ENCODE measurements around the gene SDHD. TPM values are rescaled to one million over a fixed set of nuclear protein-coding genes. Genes with fewer than 3 reads are reported as not detected.

The SDHD gene
- polyA plus RNA-seq, 2 of the 4 experiments (the other 2 are of a cell fraction): 86.3 to 91.5 TPM

- POLR2A ChIA-PET: no interaction called here
- CTCF ChIA-PET: interaction anchor here (0.6 to 6.5 kb wide), 38 partner anchors 9 to 945 kb away, joined by 3 to 50 read pairs (median 4); partner anchors contain the start of gene BCO2
- TF ChIP-seq CTCF (IDR thresholded peaks at IDR 0.05): peak; percentile 63
- peak; percentile 68 for TF ChIP-seq SMC3 (IDR thresholded peaks at IDR 0.05)
- peak; percentile 69 to 78 for TF ChIP-seq RAD21 (conservative IDR thresholded peaks at IDR 0.05 in 1 of 2, IDR thresholded peaks at IDR 0.05 in 1 of 2)
- no peak for TF ChIP-seq MAX (IDR thresholded peaks at IDR 0.05)
- Histone ChIP-seq H3K4me2 (peak overlapping the region; percentile 60), H3K9me3 (no peaks in the 10 kb centered on the region), H3K4me3 (no peak overlapping the region), H3K4me1 (0 out of 3 replicates have a peak, but pooled peaks cover 3% of the 10 kb centered on the region), H3K27ac (peak overlapping the region; percentile 52 to 60; a peak in 3 of 6 replicates)
- no peak for FAIRE-seq
- 50% methylated on average over 5 of the region's 6 CpGs for WGBS (ENCODE audit: missing lambda C conversion rate)
- DNase-seq (ENCODE audit: low read depth in 1 of 2, low spot score in 1 of 2): peak; percentile 31 to 64
- ATAC-seq: peak; percentile 66 to 80; a peak in 4 of 6 replicates
Measured at GRCh38 chr11:112113539-112114457, 27.1 kb downstream of the SDHD start.

GRCh38 chr11:112114460-112114859 lies 27.8 kb downstream of the SDHD start:
- FAIRE-seq (no peak), ATAC-seq (no peak), DNase-seq (ENCODE audit: low read depth in 1 of 2, low spot score in 1 of 2) (no peak)
- ChIA-PET CTCF (interaction anchor here (0.9 to 6.5 kb wide), 22 partner anchors 9 to 183 kb away, joined by 3 to 50 read pairs (median 5); partner anchors contain the start of gene BCO2), POLR2A (no interaction called here)
- 77% methylated on average over 2 of the region's 2 CpGs for WGBS (ENCODE audit: missing lambda C conversion rate)
- no peak overlapping the region for H3K4me2 ChIP-seq
- H3K4me1 ChIP-seq: 0 out of 3 replicates have a peak, but pooled peaks cover 3% of the 10 kb centered on the region
- TF ChIP-seq RFX5 (IDR thresholded peaks at IDR 0.05) (no peak), FOXS1 (CRISPR knock-in tag; IDR thresholded peaks at IDR 0.05) (no peak), HES2 (IDR thresholded peaks at IDR 0.05) (no peak), ZSCAN20 (CRISPR knock-in tag; IDR thresholded peaks at IDR 0.05) (no peak), ZFP36 (IDR thresholded peaks at IDR 0.05; ENCODE audit: borderline replicate concordance, partially characterized antibody) (no peak), JUNB (IDR thresholded peaks at IDR 0.05) (no peak), HEYL (CRISPR knock-in tag; IDR thresholded peaks at IDR 0.05) (no peak)
- H3K27ac ChIP-seq: no peak overlapping the region; a peak in 1 of 6 replicates
- no peaks in the 10 kb centered on the region for H3K9me3 ChIP-seq
- no peak overlapping the region for H3K4me3 ChIP-seq

- Histone ChIP-seq H3K4me1 (0 out of 3 replicates have a peak, but pooled peaks cover 3% of the 10 kb centered on the region), H3K4me2 (no peak overlapping the region), H3K4me3 (no peak overlapping the region), H3K9me3 (no peaks in the 10 kb centered on the region), H3K27ac (no peak overlapping the region)
- no peak for ATAC-seq
- FAIRE-seq: no peak
- DNase-seq (ENCODE audit: low read depth in 1 of 2, low spot score in 1 of 2): no peak
- ChIA-PET CTCF (interaction anchor here (1.2 to 6.5 kb wide), 4 partner anchors 11 to 62 kb away, joined by 3 to 50 read pairs (median 13); partner anchors contain the start of gene BCO2), POLR2A (no interaction called here)
- TF ChIP-seq ELK1 (IDR thresholded peaks at IDR 0.05; ENCODE audit: low read depth, low read length): no peak
- no peak for TF ChIP-seq RARB (CRISPR knock-in tag; IDR thresholded peaks at IDR 0.05)
- no peak for TF ChIP-seq MYC (IDR thresholded peaks at IDR 0.05; ENCODE audit: borderline replicate concordance, low read length)
- no peak for TF ChIP-seq HOXA7 (CRISPR knock-in tag; IDR thresholded peaks at IDR 0.05)
- no peak for TF ChIP-seq HOXB5 (CRISPR knock-in tag; IDR thresholded peaks at IDR 0.05)
- TF ChIP-seq FOSL2 (IDR thresholded peaks at IDR 0.05): no peak
- no peak for TF ChIP-seq FOSL2 (CRISPR knock-in tag; IDR thresholded peaks at IDR 0.05)
- no peak for TF ChIP-seq GATA3 (IDR thresholded peaks at IDR 0.05; ENCODE audit: borderline replicate concordance)
- no peak for TF ChIP-seq RFX5 (IDR thresholded peaks at IDR 0.05)
- TF ChIP-seq BHLHE40 (IDR thresholded peaks at IDR 0.05; ENCODE audit: low read depth, low read length): no peak
- no peak for TF ChIP-seq RCOR1 (IDR thresholded peaks at IDR 0.05; ENCODE audit: low read depth, low read length)
- no peak for TF ChIP-seq ESRRA (IDR thresholded peaks at IDR 0.05; ENCODE audit: borderline replicate concordance, low read length)
- TF ChIP-seq ATOH8 (CRISPR knock-in tag; IDR thresholded peaks at IDR 0.05; ENCODE audit: low read depth): no peak
- no peak for TF ChIP-seq CBX2 (IDR thresholded peaks at IDR 0.05; ENCODE audit: borderline replicate concordance, low read depth)
- TF ChIP-seq ZNF302 (CRISPR knock-in tag; IDR thresholded peaks at IDR 0.05): no peak
- TF ChIP-seq EHMT2 (IDR thresholded peaks at IDR 0.05; ENCODE audit: low read depth): no peak
- TF ChIP-seq NPAS2 (CRISPR knock-in tag; IDR thresholded peaks at IDR 0.05; ENCODE audit: borderline replicate concordance): no peak
- no peak for TF ChIP-seq MAFK (IDR thresholded peaks at IDR 0.05; ENCODE audit: partially characterized antibody)
- no peak for TF ChIP-seq RAD21 (conservative IDR thresholded peaks at IDR 0.05 in 1 of 2, IDR thresholded peaks at IDR 0.05 in 1 of 2)
- WGBS (ENCODE audit: missing lambda C conversion rate): 74% methylated on average over 5 of the region's 5 CpGs
Measured at GRCh38 chr11:112115386-112115785, 28.7 kb downstream of the SDHD start.
